HG02759 (cell line): ENCODE measurements around the gene CSTF2.

Source experiments
- ATAC-seq: cut with Tn5 transposase; IDR thresholded peaks from one replicate; pipeline ENCODE4 v1.9.1; 2021; ENCODE audit warnings: mild to moderate bottlenecking, moderate library complexity; ENCODE audit not compliant: unreplicated experiment

The CSTF2 gene

GRCh38 chrX:100871594-100872560, 51.7 kb downstream of the CSTF2 start:
- ATAC-seq: no peak

GRCh38 chrX:100874325-100874724, 54.1 kb downstream of the CSTF2 start, which contains the start of gene NOX1:
Gene NOX1, minus strand, starts transcription at chrX:100874359. Its CDS starts 220 bp downstream, at chrX:100874139.
- ATAC-seq: no peak

GRCh38 chrX:100880368-100880767, 60.2 kb downstream of the CSTF2 start:
- no peak for ATAC-seq

GRCh38 chrX:100883654-100884053, 63.5 kb downstream of the CSTF2 start:
- ATAC-seq: no peak
